Thyroid gland (tissue), 4 donors: ENCODE data around the gene ST6GALNAC2. TPM values are rescaled to one million over a fixed set of nuclear protein-coding genes. Genes with fewer than 3 reads are reported as not detected.
"Not testable (repeated sequence)": the region's sequence is repeated elsewhere in the genome, so short reads cannot be mapped to it uniquely, and the experiment has no call there.

Experiments
- DNase-seq, 2 donors: peaks; one replicate each; pipeline ENCODE4 v3.0.0-alpha.2; 2019
- H3K27ac ChIP-seq, 3 donors: fragments of 200-600 bp; sonication (generic); 1 replicate in 2 of 3; 2 replicates in 1 of 3; pipeline ENCODE4 v1.5.1; 2016 to 2019; ENCODE audit warnings: mild to moderate bottlenecking in 1 of 3, moderate library complexity in 1 of 3
- H3K27me3 ChIP-seq: fragments of 200-600 bp; sonication (generic); one replicate; pipeline ENCODE4 v1.5.1; 2019
- H3K36me3 ChIP-seq, 2 donors: fragments of 200-600 bp; sonication (generic); one replicate each; pipeline ENCODE4 v1.5.1; 2016 to 2019
- H3K4me1 ChIP-seq, 2 donors: fragments of 200-600 bp; sonication (generic); one replicate each; pipeline ENCODE4 v1.5.1; 2017 to 2019
- H3K4me3 ChIP-seq, 3 donors: fragments of 200-600 bp; sonication (generic); replicated peaks in 1 of 3; 1 replicate in 2 of 3; 2 replicates in 1 of 3; pipeline ENCODE4 v1.5.1; 2016; ENCODE audit warnings: mild to moderate bottlenecking in 1 of 3
- H3K9me3 ChIP-seq: fragments of 200-600 bp; sonication (generic); one replicate; pipeline ENCODE4 v1.5.1; 2017
- CTCF ChIP-seq, 6 experiments: fragments of 200-600 bp in 3 of 6; fragments of 450-650 bp in 3 of 6; sonication (generic) in 3 of 6; IDR thresholded peaks; one replicate each; pipeline ENCODE4 v1.5.1; 2016 to 2019; ENCODE audit warnings: antibody characterized with exemption in 6 of 6, mild to moderate bottlenecking in 2 of 6, inconsistent platforms in 1 of 6, moderate library complexity in 1 of 6
- POLR2A ChIP-seq, 2 donors: fragments of 450-650 bp; IDR thresholded peaks; one replicate each; pipeline ENCODE4 v1.6.1; 2017; ENCODE audit warnings: antibody characterized with exemption in 2 of 2, mild to moderate bottlenecking in 2 of 2, moderate library complexity in 1 of 2
- WGBS, 2 donors: methylation state at CpG; one replicate each; pipeline ENCODE4 v1.1.5; 2017; 5-methylcytosine and 5-hydroxymethylcytosine counted together
- intact Hi-C: fragments of 100-400 bp; cut with DNase I; formaldehyde crosslinking; loops from one replicate; pipeline ENCODE4 v1.15.1; 2023
- total RNA-seq, 4 donors: library from RNA; depleted of rRNA; stranded (reverse); fragments of >200 nt; gene quantifications; one replicate each; pipeline ENCODE4 v1.2.3, GENCODE V29; 2016

The ST6GALNAC2 gene
- total RNA-seq, 4 donors from 2014 or later: 32.7 to 65.4 (median 42.6) TPM

GRCh38 chr17:76562734-76563148 lies 22.9 kb downstream of the ST6GALNAC2 start:
- TF ChIP-seq CTCF (IDR thresholded peaks at IDR 0.05) (no peak), POLR2A (IDR thresholded peaks at IDR 0.05) (no peak)
- Histone ChIP-seq H3K9me3 (no peaks in the 10 kb centered on the region), H3K27me3 (no peaks in the 10 kb centered on the region), H3K4me3 (no peak overlapping the region), H3K27ac (no peak overlapping the region), H3K4me1 (peaks cover 39 to 61% of the 10 kb centered on the region in 2 donors), H3K36me3 (peaks cover 0 to 13% of the 10 kb centered on the region in 2 donors)
- intact Hi-C loops: no loop called here
- WGBS, 2 donors: 61 to 80% methylated on average over 6 of the region's 6 CpGs
- DNase-seq: no peak

GRCh38 chr17:76561799-76562268 lies 23.8 kb downstream of the ST6GALNAC2 start:
- Histone ChIP-seq H3K4me1 (peaks cover 32 to 52% of the 10 kb centered on the region in 2 donors), H3K27ac (peak overlapping the region in 1 of 3 donors; percentile 3), H3K9me3 (no peaks in the 10 kb centered on the region), H3K36me3 (peaks cover 0 to 13% of the 10 kb centered on the region in 2 donors), H3K4me3 (no peak overlapping the region), H3K27me3 (no peaks in the 10 kb centered on the region)
- TF ChIP-seq CTCF (IDR thresholded peaks at IDR 0.05) (no peak), POLR2A (IDR thresholded peaks at IDR 0.05) (no peak)
- DNase-seq: no peak
- WGBS, 2 donors: 65 to 71% methylated on average over 5 of the region's 5 CpGs
- intact Hi-C loops: no loop called here

- H3K36me3 ChIP-seq: peaks cover 0 to 13% of the 10 kb centered on the region in 2 donors
- H3K27me3 ChIP-seq: no peaks in the 10 kb centered on the region
- TF ChIP-seq POLR2A (IDR thresholded peaks at IDR 0.05) (no peak), CTCF (IDR thresholded peaks at IDR 0.05) (no peak)
- H3K27ac ChIP-seq: no peak overlapping the region
- H3K9me3 ChIP-seq: no peaks in the 10 kb centered on the region
- no peak overlapping the region for H3K4me3 ChIP-seq
- H3K4me1 ChIP-seq: peaks cover 34 to 52% of the 10 kb centered on the region in 2 donors
- DNase-seq: no peak
- 82 to 89% methylated on average over 7 of the region's 7 CpGs for WGBS, 2 donors
- intact Hi-C loops: no loop called here
These were observed 24.3 kb downstream of the ST6GALNAC2 start for GRCh38 chr17:76561332-76561731.

- Histone ChIP-seq H3K36me3 (peaks cover 0 to 13% of the 10 kb centered on the region in 2 donors), H3K9me3 (no peaks in the 10 kb centered on the region), H3K4me1 (peaks cover 34 to 48% of the 10 kb centered on the region in 2 donors), H3K27me3 (no peaks in the 10 kb centered on the region), H3K27ac (peak overlapping the region in 1 of 3 donors; percentile 0), H3K4me3 (no peak overlapping the region)
- 81 to 82% methylated on average over 6 of the region's 6 CpGs for WGBS, 2 donors
- no peak for TF ChIP-seq POLR2A (IDR thresholded peaks at IDR 0.05)
- no peak for TF ChIP-seq CTCF (IDR thresholded peaks at IDR 0.05)
- DNase-seq: no peak
- intact Hi-C loops: no loop called here
These were observed 24.8 kb downstream of the ST6GALNAC2 start for GRCh38 chr17:76560877-76561221.

GRCh38 chr17:76560036-76560876 lies 25.4 kb downstream of the ST6GALNAC2 start:
- Histone ChIP-seq H3K4me1 (peaks cover 30 to 44% of the 10 kb centered on the region in 2 donors), H3K27me3 (no peaks in the 10 kb centered on the region), H3K36me3 (peaks cover 0 to 13% of the 10 kb centered on the region in 2 donors), H3K9me3 (no peaks in the 10 kb centered on the region), H3K4me3 (no peak overlapping the region), H3K27ac (peak overlapping the region in 1 of 3 donors; percentile 0)
- 85 to 95% methylated on average over 10 of the region's 10 CpGs for WGBS, 2 donors
- DNase-seq: no peak
- intact Hi-C loops: no loop called here
- TF ChIP-seq POLR2A (IDR thresholded peaks at IDR 0.05) (no peak), CTCF (IDR thresholded peaks at IDR 0.05) (no peak)

GRCh38 chr17:76559460-76559859 lies 26.2 kb downstream of the ST6GALNAC2 start:
- not testable (repeated sequence) for DNase-seq, H3K9me3 ChIP-seq, H3K27me3 ChIP-seq, H3K27ac ChIP-seq
- intact Hi-C loops: loop anchor here (10.0 kb wide), 1 partner anchor 155 kb away; the partner anchor contains the start of gene MXRA7
- Histone ChIP-seq H3K36me3 (peaks cover 0 to 13% of the 10 kb centered on the region in 2 donors), H3K4me3 (peak overlapping the region in 1 of 3 donors; percentile 4), H3K4me1 (peaks cover 29 to 52% of the 10 kb centered on the region in 2 donors)
- 96 to 97% methylated on average over 7 of the region's 7 CpGs for WGBS, 2 donors
